CD14-positive monocyte (primary cell): ENCODE data around the gene TATDN2. TPM values are rescaled to one million over a fixed set of nuclear protein-coding genes. Genes with fewer than 3 reads are reported as not detected.
A peak's percentile ranks its signal among the peaks of the same experiment; 100 is the strongest.

ENCODE experiments used
- DNase-seq, 3 donors: peaks; one replicate each; pipeline ENCODE4 v3.0.0-alpha.2; 2011 to 2022
- H2AFZ ChIP-seq: 2 replicates; pipeline ENCODE4 v1.6.0; 2012; ENCODE audit warnings: mild to moderate bottlenecking, low read depth, low read length, inconsistent platforms; ENCODE audit not compliant: insufficient read depth, poor library complexity, severe bottlenecking
- H3K27ac ChIP-seq, 2 donors: 1 replicate in 1 of 2; 2 replicates in 1 of 2; pipeline ENCODE4 v1.5.1; 2012 to 2013; ENCODE audit warnings: low read length in 2 of 2, control low read depth in 1 of 2, inconsistent platforms in 1 of 2, low read depth in 1 of 2, mild to moderate bottlenecking in 1 of 2
- H3K27me3 ChIP-seq, 2 donors: one replicate each; pipeline versions ENCODE4 v1.6.0 to v1.6.1; 2011 to 2013; ENCODE audit warnings: low read length in 2 of 2; ENCODE audit not compliant: control insufficient read depth in 2 of 2, insufficient read depth in 2 of 2
- H3K36me3 ChIP-seq, 2 donors: replicated peaks in 1 of 2; 1 replicate in 1 of 2; 2 replicates in 1 of 2; pipeline versions ENCODE4 v1.5.1 to v1.6.1; 2012 to 2013; ENCODE audit warnings: low read length in 2 of 2, control low read depth in 1 of 2, inconsistent platforms in 1 of 2, mild to moderate bottlenecking in 1 of 2; ENCODE audit not compliant: insufficient read depth in 2 of 2, control insufficient read depth in 1 of 2
- H3K4me1 ChIP-seq, 2 donors: 1 replicate in 1 of 2; 2 replicates in 1 of 2; pipeline versions ENCODE4 v1.5.1 to v1.6.1; 2012 to 2013; ENCODE audit warnings: low read length in 2 of 2, control low read depth in 1 of 2, inconsistent platforms in 1 of 2, mild to moderate bottlenecking in 1 of 2, moderate library complexity in 1 of 2; ENCODE audit not compliant: insufficient read depth in 2 of 2, control insufficient read depth in 1 of 2
- H3K4me2 ChIP-seq: replicated peaks from 2 replicates; pipeline ENCODE3; 2012; ENCODE audit warnings: low read length, moderate library complexity, mild to moderate bottlenecking; ENCODE audit not compliant: poor library complexity, severe bottlenecking; ENCODE audit errors: extremely low read depth
- H3K4me3 ChIP-seq, 3 experiments: fragments of 200-600 bp in 1 of 3; sonication (generic) in 1 of 3; replicated peaks in 1 of 3; 1 replicate in 2 of 3; 2 replicates in 1 of 3; pipeline ENCODE4 v1.5.1; 2011 to 2013; ENCODE audit warnings: low read length in 3 of 3, mild to moderate bottlenecking in 3 of 3, control low read depth in 2 of 3, low read depth in 2 of 3, inconsistent platforms in 1 of 3, moderate library complexity in 1 of 3
- H3K79me2 ChIP-seq: 2 replicates; pipeline ENCODE4 v1.6.0; 2012; ENCODE audit warnings: mild to moderate bottlenecking, control low read depth, inconsistent platforms, low read length, moderate library complexity; ENCODE audit not compliant: insufficient read depth
- H3K9ac ChIP-seq: 2 replicates; pipeline ENCODE4 v1.6.0; 2017; ENCODE audit warnings: low read length, mild to moderate bottlenecking; ENCODE audit not compliant: insufficient read depth, poor library complexity, severe bottlenecking
- H3K9me3 ChIP-seq, 2 donors: replicated peaks in 1 of 2; 1 replicate in 1 of 2; 2 replicates in 1 of 2; pipeline versions ENCODE4 v1.5.1 to v1.6.1; 2012 to 2013; ENCODE audit warnings: low read length in 2 of 2, control low read depth in 1 of 2; ENCODE audit not compliant: control insufficient read depth in 1 of 2, insufficient read depth in 1 of 2
- H4K20me1 ChIP-seq: 2 replicates; pipeline ENCODE4 v1.6.0; 2012; ENCODE audit warnings: mild to moderate bottlenecking, low read length, control low read depth, moderate library complexity; ENCODE audit not compliant: insufficient read depth
- H3K27ac Mint-ChIP-seq, 7 donors: one replicate each; pipeline ENCODE4 v1.8.0; 2020; ENCODE audit warnings: mild to moderate bottlenecking in 7 of 7, mixed read lengths in 7 of 7, moderate library complexity in 6 of 7, inconsistent platforms in 2 of 7
- H3K27me3 Mint-ChIP-seq, 3 donors: one replicate each; pipeline ENCODE4 v1.8.0; 2021 to 2022; ENCODE audit warnings: low read depth in 3 of 3, mild to moderate bottlenecking in 3 of 3, mixed read lengths in 3 of 3, moderate library complexity in 3 of 3, inconsistent platforms in 1 of 3
- H3K36me3 Mint-ChIP-seq, 2 donors: one replicate each; pipeline ENCODE4 v1.8.0; 2020; ENCODE audit warnings: mixed read lengths in 2 of 2, inconsistent platforms in 1 of 2, mild to moderate bottlenecking in 1 of 2
- H3K4me1 Mint-ChIP-seq: one replicate; pipeline ENCODE4 v1.8.0; 2020; ENCODE audit warnings: mild to moderate bottlenecking, mixed read lengths
- H3K4me3 Mint-ChIP-seq, 2 donors: one replicate each; pipeline ENCODE4 v1.8.0; 2020; ENCODE audit warnings: mild to moderate bottlenecking in 2 of 2, mixed read lengths in 2 of 2, moderate library complexity in 1 of 2
- H3K9me3 Mint-ChIP-seq, 7 donors: one replicate each; pipeline ENCODE4 v1.8.0; 2020 to 2022; ENCODE audit warnings: mixed read lengths in 7 of 7, mild to moderate bottlenecking in 6 of 7, moderate library complexity in 6 of 7, inconsistent platforms in 2 of 7
- WGBS: methylation state at CpG from one replicate; pipeline ENCODE4 v1.1.5; 2013; ENCODE audit warnings: missing lambda C conversion rate; ENCODE audit not compliant: insufficient coverage; 5-methylcytosine and 5-hydroxymethylcytosine counted together
- intact Hi-C, 2 donors: fragments of 100-400 bp; cut with micrococcal nuclease; formaldehyde crosslinking; loops; one replicate each; pipeline versions ENCODE4 v1.15.0 to v1.15.1; 2023
- polyA plus RNA-seq, 3 donors: library from polyadenylated mRNA; depleted of rRNA in 1 of 3; unstranded in 2 of 3; stranded (reverse) in 1 of 3; fragments of 300-500 nt in 2 of 3; fragments of >200 nt in 1 of 3; fragmentation: Illumina TruSeq in 2 of 3; gene quantifications; 1 replicate in 2 of 3; 2 replicates in 1 of 3; pipeline ENCODE4 v1.2.3, GENCODE V29; 2012 to 2021
- TF ChIP-seq, protein P1 (sequence below): fragments of 200-600 bp; IDR thresholded peaks from one replicate; pipeline ENCODE4 v1.8.0; 2022; ENCODE audit warnings: antibody characterized with exemption, mild to moderate bottlenecking

The TATDN2 gene
- polyA plus RNA-seq, 3 donors = 6.0 to 27.1 (median 6.0) TPM

DNA sequence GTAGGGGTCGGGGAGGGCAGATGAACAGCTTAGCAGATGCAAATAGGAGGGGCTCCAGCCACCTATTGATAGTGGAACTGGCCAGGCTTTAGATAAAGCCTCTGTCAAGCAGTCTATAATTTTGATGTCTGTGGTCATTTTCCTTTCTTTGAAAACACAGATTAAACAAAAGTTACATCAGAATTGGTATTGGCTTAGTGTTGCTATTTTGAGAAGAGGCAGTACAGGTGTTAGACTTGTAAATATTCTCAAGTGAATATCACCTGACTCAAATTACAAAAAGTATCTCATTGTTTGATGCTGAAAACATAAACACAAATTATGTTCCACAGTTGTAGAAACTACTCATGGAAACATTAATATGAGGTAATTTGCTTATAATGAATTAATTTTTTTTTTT is 26.3 kb downstream of the TATDN2 start:
- H3K27me3 Mint-ChIP-seq = no peaks in the 10 kb centered on the region
- H3K9me3 Mint-ChIP-seq = no peaks in the 10 kb centered on the region
- Histone ChIP-seq H3K4me3 (no peak overlapping the region), H4K20me1 (peaks cover 99% of the 10 kb centered on the region), H3K36me3 (peaks cover 70 to 86% of the 10 kb centered on the region in 2 donors), H3K4me2 (no peak overlapping the region), H3K4me1 (peaks cover 19 to 21% of the 10 kb centered on the region in 2 donors), H2AFZ (no peak overlapping the region), H3K27ac (peak overlapping the region in 1 of 2 donors; percentile 64), H3K79me2 (peaks cover 85% of the 10 kb centered on the region), H3K9me3 (no peaks in the 10 kb centered on the region), H3K9ac (no peak overlapping the region), H3K27me3 (no peaks in the 10 kb centered on the region)
- H3K4me1 Mint-ChIP-seq = peaks cover 20% of the 10 kb centered on the region
- 83% methylated on average over 1 of the region's 1 CpG for WGBS
- DNase-seq = no peak
- intact Hi-C loops = no loop called here
- no peak overlapping the region for H3K27ac Mint-ChIP-seq
- TF ChIP-seq, protein P1, sequence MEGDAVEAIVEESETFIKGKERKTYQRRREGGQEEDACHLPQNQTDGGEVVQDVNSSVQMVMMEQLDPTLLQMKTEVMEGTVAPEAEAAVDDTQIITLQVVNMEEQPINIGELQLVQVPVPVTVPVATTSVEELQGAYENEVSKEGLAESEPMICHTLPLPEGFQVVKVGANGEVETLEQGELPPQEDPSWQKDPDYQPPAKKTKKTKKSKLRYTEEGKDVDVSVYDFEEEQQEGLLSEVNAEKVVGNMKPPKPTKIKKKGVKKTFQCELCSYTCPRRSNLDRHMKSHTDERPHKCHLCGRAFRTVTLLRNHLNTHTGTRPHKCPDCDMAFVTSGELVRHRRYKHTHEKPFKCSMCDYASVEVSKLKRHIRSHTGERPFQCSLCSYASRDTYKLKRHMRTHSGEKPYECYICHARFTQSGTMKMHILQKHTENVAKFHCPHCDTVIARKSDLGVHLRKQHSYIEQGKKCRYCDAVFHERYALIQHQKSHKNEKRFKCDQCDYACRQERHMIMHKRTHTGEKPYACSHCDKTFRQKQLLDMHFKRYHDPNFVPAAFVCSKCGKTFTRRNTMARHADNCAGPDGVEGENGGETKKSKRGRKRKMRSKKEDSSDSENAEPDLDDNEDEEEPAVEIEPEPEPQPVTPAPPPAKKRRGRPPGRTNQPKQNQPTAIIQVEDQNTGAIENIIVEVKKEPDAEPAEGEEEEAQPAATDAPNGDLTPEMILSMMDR = no peak
- no peak overlapping the region for H3K4me3 Mint-ChIP-seq
- peaks cover 65 to 85% of the 10 kb centered on the region in 2 donors for H3K36me3 Mint-ChIP-seq

DNA sequence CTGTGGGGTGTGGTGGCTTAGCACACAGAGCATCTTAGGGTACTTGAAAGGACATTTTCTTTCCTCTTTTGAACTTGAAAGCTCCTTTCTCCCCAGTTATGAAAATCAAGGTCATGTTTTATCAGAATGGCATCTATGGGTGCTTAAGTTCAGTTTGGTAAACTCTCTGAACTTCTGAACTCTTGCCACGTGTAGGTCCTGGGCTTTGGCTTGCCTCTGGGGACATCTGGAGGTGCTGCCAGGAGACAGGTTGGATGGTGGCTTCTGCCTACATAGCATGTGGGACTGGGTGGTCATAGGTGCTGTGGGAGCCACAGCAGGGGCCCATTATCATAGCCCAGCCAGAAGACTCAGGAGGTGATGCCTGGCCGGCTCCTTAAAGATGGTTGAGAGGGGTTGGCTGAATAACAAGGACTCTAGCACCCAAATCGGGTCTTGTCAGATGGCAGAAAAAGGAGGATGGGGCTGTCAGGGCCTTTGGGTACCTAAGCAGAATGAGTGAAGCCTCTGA is 28.9 kb downstream of the TATDN2 start:
- WGBS = 91% methylated on average over 3 of the region's 3 CpGs
- peaks cover 67 to 83% of the 10 kb centered on the region in 2 donors for H3K36me3 Mint-ChIP-seq
- Histone ChIP-seq H3K27ac (peak overlapping the region in 1 of 2 donors; percentile 12), H3K79me2 (peaks cover 59% of the 10 kb centered on the region), H4K20me1 (peaks cover 83% of the 10 kb centered on the region), H3K9ac (no peak overlapping the region), H2AFZ (no peak overlapping the region), H3K27me3 (no peaks in the 10 kb centered on the region), H3K9me3 (no peaks in the 10 kb centered on the region), H3K4me2 (no peak overlapping the region), H3K36me3 (peaks cover 64 to 86% of the 10 kb centered on the region in 2 donors), H3K4me3 (no peak overlapping the region), H3K4me1 (peaks cover 19 to 21% of the 10 kb centered on the region in 2 donors)
- H3K4me1 Mint-ChIP-seq = peaks cover 20% of the 10 kb centered on the region
- H3K27me3 Mint-ChIP-seq = no peaks in the 10 kb centered on the region
- no peaks in the 10 kb centered on the region for H3K9me3 Mint-ChIP-seq
- intact Hi-C loops = no loop called here
- DNase-seq = no peak
- no peak overlapping the region for H3K4me3 Mint-ChIP-seq
- TF ChIP-seq, protein P1 = no peak
- H3K27ac Mint-ChIP-seq = peak overlapping the region in 4 of 7 donors; percentile 10 to 77 (median 30)
